NCI-H187 (cell line): ENCODE measurements around the gene MX2.
A peak's percentile ranks its signal among the peaks of the same experiment; 100 is the strongest.
"Not testable (repeated sequence)": the region's sequence is repeated elsewhere in the genome, so short reads cannot be mapped to it uniquely, and the experiment has no call there.

Experiments
- DNase-seq, 2 experiments: peaks; one replicate each; lab custom pipeline; 2025; lab: John Stamatoyannopoulos, UW

MX2 gene

GRCh38 chr21:41418393-41418792 is 56.6 kb downstream of the MX2 start:
- DNase-seq = no peak

- DNase-seq = no peak
Observed at GRCh38 chr21:41418956-41419680, 57.3 kb downstream of the MX2 start.

- DNase-seq = peak; percentile 54 to 67
Observed at GRCh38 chr21:41419921-41420862, 58.4 kb downstream of the MX2 start.

- not testable (repeated sequence) for DNase-seq
Observed at GRCh38 chr21:41420998-41421397, 59.2 kb downstream of the MX2 start.

GRCh38 chr21:41422546-41423304 is 60.9 kb downstream of the MX2 start:
- DNase-seq = no peak

- not testable (repeated sequence) for DNase-seq
Observed at GRCh38 chr21:41423305-41423636, 61.4 kb downstream of the MX2 start.

- DNase-seq = no peak
Observed at GRCh38 chr21:41425588-41425953, 63.7 kb downstream of the MX2 start.

GRCh38 chr21:41425954-41426675 is 64.3 kb downstream of the MX2 start, which contains the start of gene MX1:
Gene MX1 (plus strand): TSS chr21:41426239. CDS start chr21:41432071, 5,832 bp downstream.
- DNase-seq = no peak

GRCh38 chr21:41426676-41427404 is 65.0 kb downstream of the MX2 start:
- no peak for DNase-seq

GRCh38 chr21:41427556-41427955 is 65.7 kb downstream of the MX2 start:
- DNase-seq = no peak

- no peak for DNase-seq
Observed at GRCh38 chr21:41428311-41428710, 66.5 kb downstream of the MX2 start.

- DNase-seq = no peak
Observed at GRCh38 chr21:41428847-41429246, 67.0 kb downstream of the MX2 start.

- no peak for DNase-seq
Observed at GRCh38 chr21:41429305-41429704, 67.5 kb downstream of the MX2 start.

GRCh38 chr21:41429925-41430491 is 68.2 kb downstream of the MX2 start:
- no peak for DNase-seq

GRCh38 chr21:41431788-41432548 is 70.1 kb downstream of the MX2 start:
- DNase-seq = peak in 1 of 2 experiments; percentile 22

- peak in 1 of 2 experiments; percentile 29 for DNase-seq
Observed at GRCh38 chr21:41432562-41433460, 71.0 kb downstream of the MX2 start.

GRCh38 chr21:41433566-41433965 is 71.7 kb downstream of the MX2 start:
- DNase-seq = no peak

GRCh38 chr21:41435706-41436105 is 73.9 kb downstream of the MX2 start:
- no peak for DNase-seq

- DNase-seq = no peak
Observed at GRCh38 chr21:41437729-41438128, 75.9 kb downstream of the MX2 start.
